ENCODE measurements around the gene HIC1. TPM values are rescaled to one million over a fixed set of nuclear protein-coding genes. Genes with fewer than 3 reads are reported as not detected.

Gene HIC1
- total RNA-seq, 2 experiments from 2014 or later, result 35.1 TPM

DNA sequence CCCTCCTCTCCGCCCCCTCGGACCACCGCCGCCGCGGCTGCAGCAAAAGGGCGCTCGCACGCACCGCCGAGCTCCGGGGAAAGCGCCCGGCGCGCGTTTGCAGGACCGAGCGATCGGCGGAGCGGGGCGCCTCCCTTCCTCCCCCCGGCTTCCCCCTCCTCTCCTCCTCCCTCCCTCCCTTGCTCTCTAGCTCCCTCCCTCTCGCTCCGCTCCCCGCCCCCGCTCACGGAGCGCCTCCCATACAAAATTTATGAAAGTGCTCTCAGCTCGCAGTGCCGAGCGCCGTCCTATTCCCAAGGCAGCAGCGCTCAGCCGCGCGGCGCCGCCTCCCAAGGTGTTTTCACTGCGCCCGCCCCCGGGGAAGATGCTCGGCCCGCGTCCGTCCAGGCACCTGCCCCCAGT lies 29.7 kb upstream of the HIC1 start, which contains the start of gene RTN4RL1:
RTN4RL1 (minus strand) TSS at position 115 of the 402 bp plus-strand sequence. CDS start 469 bp downstream, outside the sequence.
- H3K36me3 Mint-ChIP-seq (ENCODE audit: low read depth), result no peaks in the 10 kb centered on the region
- H3K4me3 Mint-ChIP-seq, result peak within 1 kb of the TSS; percentile 71
- H3K27me3 Mint-ChIP-seq, result peaks cover 27% of the 10 kb centered on the region
- POLR2A ChIA-PET, result interaction anchor here (0.9 to 1.2 kb wide), 2 partner anchors 32 to 115 kb away, joined by 3 read pairs; no protein-coding TSS in a partner anchor
- H3K9me3 Mint-ChIP-seq, result no peaks in the 10 kb centered on the region
- CTCF ChIA-PET, result interaction anchor here (1.0 to 3.3 kb wide), 7 partner anchors 28 to 304 kb away, joined by 3 to 14 read pairs (median 4); partner anchors contain the start of gene HIC1
- DNase-seq, result peak; percentile 75
- TF ChIP-seq, protein P1, sequence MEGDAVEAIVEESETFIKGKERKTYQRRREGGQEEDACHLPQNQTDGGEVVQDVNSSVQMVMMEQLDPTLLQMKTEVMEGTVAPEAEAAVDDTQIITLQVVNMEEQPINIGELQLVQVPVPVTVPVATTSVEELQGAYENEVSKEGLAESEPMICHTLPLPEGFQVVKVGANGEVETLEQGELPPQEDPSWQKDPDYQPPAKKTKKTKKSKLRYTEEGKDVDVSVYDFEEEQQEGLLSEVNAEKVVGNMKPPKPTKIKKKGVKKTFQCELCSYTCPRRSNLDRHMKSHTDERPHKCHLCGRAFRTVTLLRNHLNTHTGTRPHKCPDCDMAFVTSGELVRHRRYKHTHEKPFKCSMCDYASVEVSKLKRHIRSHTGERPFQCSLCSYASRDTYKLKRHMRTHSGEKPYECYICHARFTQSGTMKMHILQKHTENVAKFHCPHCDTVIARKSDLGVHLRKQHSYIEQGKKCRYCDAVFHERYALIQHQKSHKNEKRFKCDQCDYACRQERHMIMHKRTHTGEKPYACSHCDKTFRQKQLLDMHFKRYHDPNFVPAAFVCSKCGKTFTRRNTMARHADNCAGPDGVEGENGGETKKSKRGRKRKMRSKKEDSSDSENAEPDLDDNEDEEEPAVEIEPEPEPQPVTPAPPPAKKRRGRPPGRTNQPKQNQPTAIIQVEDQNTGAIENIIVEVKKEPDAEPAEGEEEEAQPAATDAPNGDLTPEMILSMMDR (IDR thresholded peaks at IDR 0.05), result no peak
- peak; percentile 32 for ATAC-seq
- intact Hi-C loops (cut with micrococcal nuclease), result loop anchor here (5.0 kb wide), 1 partner anchor 118 kb away; no protein-coding TSS in a partner anchor
- H3K27ac Mint-ChIP-seq, result no peak within 1 kb of the TSS
- peaks cover 13% of the 10 kb centered on the region for H3K4me1 Mint-ChIP-seq (ENCODE audit: low read depth)

DNA sequence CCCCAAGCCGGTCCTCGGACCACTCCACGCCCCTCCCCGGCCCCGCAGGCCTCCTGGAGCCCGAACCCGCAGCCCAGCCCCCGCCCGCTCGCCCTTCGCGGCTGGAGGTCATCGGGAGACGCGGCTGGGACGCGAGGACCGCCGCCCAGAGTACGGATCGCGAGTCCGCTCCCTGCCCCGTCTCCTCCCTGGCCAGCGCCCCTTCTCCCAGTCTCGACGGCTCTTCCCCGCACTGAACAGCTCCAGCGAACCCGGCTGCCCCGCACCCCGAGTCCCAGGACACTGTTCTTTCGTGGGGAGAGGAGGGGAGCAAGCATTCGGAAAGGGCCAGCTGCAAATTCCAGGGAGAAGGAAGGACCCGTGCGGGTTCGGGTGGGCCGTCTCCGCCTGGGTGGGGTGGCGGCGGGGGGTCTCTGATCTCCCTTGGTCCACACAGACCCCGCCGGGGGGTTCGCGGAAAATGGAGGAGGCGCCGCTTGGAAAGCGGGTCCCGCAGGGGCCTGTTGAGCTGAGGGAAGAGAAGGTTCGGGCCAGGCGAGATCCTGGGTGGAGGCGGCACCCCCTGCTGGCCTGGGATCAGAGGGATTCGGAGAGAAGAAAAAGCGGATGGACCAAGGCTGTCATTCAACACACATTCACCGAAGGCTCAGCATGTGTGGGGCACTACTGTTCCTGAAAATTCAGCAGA lies 29.1 kb upstream of the HIC1 start:
- no peak for ATAC-seq
- Mint-ChIP-seq H3K4me1 (ENCODE audit: low read depth) (peaks cover 15% of the 10 kb centered on the region), H3K9me3 (no peaks in the 10 kb centered on the region), H3K36me3 (ENCODE audit: low read depth) (no peaks in the 10 kb centered on the region), H3K27ac (no peak overlapping the region), H3K4me3 (peak overlapping the region; percentile 60), H3K27me3 (peaks cover 27% of the 10 kb centered on the region)
- ChIA-PET CTCF (interaction anchor here (1.0 to 3.3 kb wide), 7 partner anchors 28 to 304 kb away, joined by 3 to 14 read pairs (median 4); partner anchors contain the start of gene HIC1), POLR2A (interaction anchor here (0.9 to 1.2 kb wide), 2 partner anchors 32 to 116 kb away, joined by 3 read pairs; no protein-coding TSS in a partner anchor)
- intact Hi-C loops (cut with micrococcal nuclease), result loop anchor here (5.0 kb wide), 1 partner anchor 118 kb away; no protein-coding TSS in a partner anchor
- TF ChIP-seq, protein P1 (IDR thresholded peaks at IDR 0.05), result peak; percentile 36
- peak; percentile 51 for DNase-seq

DNA sequence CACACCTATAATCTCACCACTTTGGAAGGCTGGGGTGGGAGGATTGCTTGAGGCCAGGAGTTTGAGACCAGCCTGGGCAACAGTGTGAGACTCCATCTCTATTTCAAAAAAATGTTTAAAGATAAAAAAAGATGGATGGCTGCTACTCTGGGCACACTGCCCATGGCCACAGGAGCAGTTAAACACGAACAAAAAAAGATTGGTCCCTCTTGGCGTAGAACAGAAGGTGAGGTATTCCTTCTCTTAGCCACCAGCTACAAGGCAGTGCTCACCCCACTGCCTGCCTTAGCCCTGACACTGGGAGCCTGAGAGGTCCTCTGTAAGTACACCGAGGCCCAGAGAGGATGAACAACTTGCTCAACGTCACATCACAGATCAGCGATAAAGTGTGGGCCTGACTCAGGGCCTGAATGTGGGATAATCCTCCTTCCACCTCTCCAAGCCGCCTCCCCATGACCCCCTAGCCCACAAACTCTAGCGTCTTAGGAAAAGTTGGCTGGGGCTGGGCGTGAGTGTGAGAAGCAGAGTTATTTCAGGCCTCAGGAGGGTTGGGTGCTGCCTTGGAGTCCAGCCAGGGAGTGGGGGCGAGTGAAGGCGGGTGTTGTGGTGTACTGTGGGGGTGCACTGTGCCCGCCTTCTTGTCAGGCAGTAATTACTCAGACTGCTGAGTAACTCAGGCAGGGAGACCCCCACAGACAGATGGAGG lies 27.2 kb upstream of the HIC1 start:
- Mint-ChIP-seq H3K4me3 (no peak overlapping the region), H3K27ac (no peak overlapping the region), H3K4me1 (ENCODE audit: low read depth) (peaks cover 28% of the 10 kb centered on the region), H3K36me3 (ENCODE audit: low read depth) (no peaks in the 10 kb centered on the region), H3K27me3 (peaks cover 27% of the 10 kb centered on the region), H3K9me3 (no peaks in the 10 kb centered on the region)
- DNase-seq, result no peak
- ATAC-seq, result no peak
- TF ChIP-seq, protein P1 (IDR thresholded peaks at IDR 0.05), result no peak
- ChIA-PET CTCF (interaction anchor here (0.5 to 2.4 kb wide), 4 partner anchors 27 to 389 kb away, joined by 3 to 7 read pairs (median 3); partner anchors contain the start of gene HIC1), POLR2A (no interaction called here)
- intact Hi-C loops (cut with micrococcal nuclease), result loop anchor here (5.0 kb wide), 1 partner anchor 120 kb away; no protein-coding TSS in a partner anchor

DNA sequence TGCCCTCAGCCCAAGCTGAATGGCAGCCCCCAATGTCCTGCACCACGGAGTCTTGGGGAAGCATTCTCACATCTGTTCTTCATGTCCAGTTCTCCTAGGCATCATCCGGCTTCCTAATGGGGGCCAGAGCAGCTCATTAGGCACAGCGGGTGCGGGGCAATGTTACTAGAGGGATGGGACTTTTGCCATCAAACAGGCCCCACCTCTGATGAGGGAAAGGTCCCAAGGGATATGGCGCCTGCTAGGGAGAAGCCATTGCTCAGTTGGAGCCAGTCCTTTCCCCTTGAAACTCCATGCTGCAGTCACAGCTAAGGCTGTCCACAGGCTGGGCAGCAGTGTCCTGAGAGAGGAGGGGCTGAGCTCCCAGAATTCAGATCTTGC lies 26.7 kb upstream of the HIC1 start:
- intact Hi-C loops (cut with micrococcal nuclease), result loop anchor here (5.0 kb wide), 1 partner anchor 121 kb away; no protein-coding TSS in a partner anchor
- Mint-ChIP-seq H3K27ac (no peak overlapping the region), H3K4me1 (ENCODE audit: low read depth) (peaks cover 28% of the 10 kb centered on the region), H3K36me3 (ENCODE audit: low read depth) (no peaks in the 10 kb centered on the region), H3K27me3 (peaks cover 25% of the 10 kb centered on the region), H3K9me3 (no peaks in the 10 kb centered on the region), H3K4me3 (no peak overlapping the region)
- POLR2A ChIA-PET, result no interaction called here
- no peak for DNase-seq
- no peak for ATAC-seq
- TF ChIP-seq, protein P1 (IDR thresholded peaks at IDR 0.05), result no peak
- CTCF ChIA-PET, result interaction anchor here (0.5 to 2.4 kb wide), 3 partner anchors 27 to 220 kb away, joined by 3 to 7 read pairs (median 3); partner anchors contain the start of gene HIC1
